NCI-H2196 treated with DMSO at 0.1 percent for 48 hours (cell line): ENCODE results near the gene SLC25A29.
"Not testable (repeated sequence)": the region's sequence is repeated elsewhere in the genome, so short reads cannot be mapped to it uniquely, and the experiment has no call there.

Experiments used
- DNase-seq: peaks from one replicate; lab custom pipeline; 2025; ENCODE audit not compliant: unreplicated experiment; lab: John Stamatoyannopoulos, UW

Gene SLC25A29

DNA sequence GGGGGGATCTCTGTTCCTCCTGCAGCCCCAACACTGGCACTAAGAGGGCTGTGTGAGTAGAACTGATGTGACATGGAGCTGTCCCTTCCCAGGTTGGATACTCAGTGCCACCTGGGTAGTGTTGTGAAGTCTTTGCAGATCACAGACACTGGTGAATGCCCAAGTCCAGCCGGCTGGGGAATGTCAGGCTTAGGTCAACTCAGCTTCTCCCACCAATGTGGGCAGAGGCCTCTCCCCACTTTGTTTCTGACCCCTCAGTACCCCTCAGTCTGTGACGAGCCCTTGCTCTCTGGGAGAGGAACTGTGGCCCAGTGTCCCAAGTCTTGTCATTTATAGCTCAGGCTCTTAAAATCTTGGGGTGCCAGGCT is 11.3 kb downstream of the SLC25A29 start:
- no peak for DNase-seq

GRCh38 chr14:100294213-100294962 is 11.9 kb downstream of the SLC25A29 start:
- DNase-seq: no peak

DNA sequence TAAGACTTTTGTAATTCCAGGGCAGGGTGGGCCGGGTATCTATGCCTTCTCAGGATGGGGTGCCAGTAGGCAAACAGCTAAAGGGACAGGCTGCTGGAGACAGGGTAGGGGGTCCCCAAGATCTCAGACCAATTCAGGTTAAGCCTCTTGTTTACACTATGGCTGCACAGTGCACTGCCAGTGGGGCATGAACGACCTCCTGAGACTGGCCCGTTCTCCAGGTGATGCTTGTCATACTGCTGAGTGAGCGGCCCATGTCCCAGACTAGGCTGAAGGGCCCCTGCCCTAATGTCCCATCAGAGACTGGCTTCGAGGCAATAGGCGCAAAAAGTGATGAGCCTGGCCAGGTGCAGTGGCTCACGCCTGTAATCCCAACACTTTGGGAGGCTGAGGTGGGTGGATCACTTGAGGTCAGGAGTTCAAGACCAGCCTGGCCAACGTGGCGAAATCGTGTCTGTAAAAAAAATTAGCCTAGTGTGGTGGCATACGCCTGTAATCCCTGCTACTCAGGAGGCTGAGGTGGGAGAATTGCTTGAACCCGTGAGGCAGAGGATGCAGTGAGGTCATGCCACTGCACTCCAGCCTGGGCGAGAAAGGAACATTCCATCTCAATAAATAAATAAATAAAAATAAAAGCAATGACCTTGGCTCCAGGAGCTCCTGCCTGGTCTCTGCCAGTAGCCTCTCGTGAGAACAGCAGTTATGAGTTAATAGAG is 12.6 kb downstream of the SLC25A29 start:
- no peak for DNase-seq

DNA sequence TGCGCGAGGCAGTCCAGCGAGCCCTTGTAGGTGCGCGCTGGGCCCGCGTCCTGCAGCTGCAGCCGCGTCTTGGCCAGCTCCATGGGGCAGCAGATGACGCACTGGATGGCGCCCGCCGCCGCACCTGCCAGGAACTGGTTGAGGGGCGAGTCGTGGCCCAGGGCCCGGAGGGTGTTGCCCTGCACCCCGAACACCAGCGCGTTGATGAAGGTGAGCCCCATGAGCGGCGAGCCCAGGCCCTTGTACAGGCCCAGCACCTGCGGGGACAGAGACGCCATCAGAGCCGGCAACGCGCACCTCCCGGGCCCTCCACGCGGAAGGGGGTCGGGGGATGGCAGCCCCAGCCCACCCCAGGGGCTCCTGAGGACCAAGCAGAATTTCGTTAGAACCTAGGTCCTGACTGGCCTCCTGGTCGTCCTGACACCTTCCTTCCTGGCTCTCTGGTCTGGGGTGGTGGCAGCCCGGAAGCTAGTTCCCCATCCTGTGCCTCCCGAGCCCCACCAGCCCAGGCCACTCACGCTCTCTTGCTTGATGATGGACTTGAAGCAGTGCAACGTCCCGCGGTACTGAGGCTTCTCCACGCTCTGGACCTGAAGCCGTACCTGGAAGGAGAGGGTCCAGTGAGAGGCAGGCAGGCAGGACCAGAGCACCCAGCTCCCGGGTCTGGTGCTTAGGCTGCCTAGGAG is 13.3 kb downstream of the SLC25A29 start:
- DNase-seq: no peak

DNA sequence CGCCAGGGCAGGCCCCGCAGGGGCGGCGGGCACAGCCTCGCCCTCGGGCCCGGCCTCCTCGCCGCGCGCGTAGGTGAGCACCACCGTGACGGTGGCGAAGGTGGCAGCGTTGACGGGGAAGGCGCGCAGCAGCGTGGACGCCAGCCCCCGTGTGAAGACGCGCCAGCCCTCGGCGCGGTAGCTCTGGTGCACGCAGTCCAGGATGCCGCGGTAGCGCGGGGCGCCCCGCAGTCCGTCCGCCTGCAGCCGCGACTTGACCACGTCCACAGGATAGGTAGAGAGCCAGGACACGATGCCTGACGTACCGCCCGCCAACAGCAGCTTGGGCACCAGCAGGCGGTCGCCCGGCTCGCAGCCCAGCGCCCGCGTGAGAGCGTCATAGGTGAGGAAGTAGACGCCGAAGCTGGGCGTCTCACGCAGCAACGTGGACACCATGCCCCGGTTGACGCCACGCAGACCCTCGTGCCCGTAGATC is 13.9 kb downstream of the SLC25A29 start:
- DNase-seq: no peak

- DNase-seq: no peak
Observed at GRCh38 chr14:100291305-100292075, 14.8 kb downstream of the SLC25A29 start.

GRCh38 chr14:100290607-100291304 is 15.5 kb downstream of the SLC25A29 start:
- DNase-seq: no peak

GRCh38 chr14:100289916-100290606 is 16.2 kb downstream of the SLC25A29 start:
- DNase-seq: no peak

GRCh38 chr14:100288382-100289185 is 17.7 kb downstream of the SLC25A29 start:
- DNase-seq: no peak

GRCh38 chr14:100287998-100288295 is 18.3 kb downstream of the SLC25A29 start:
- not testable (repeated sequence) for DNase-seq

- DNase-seq: no peak
Observed at GRCh38 chr14:100287202-100287997, 18.8 kb downstream of the SLC25A29 start.

GRCh38 chr14:100286484-100287191 is 19.6 kb downstream of the SLC25A29 start:
- no peak for DNase-seq

GRCh38 chr14:100285913-100286400 is 20.3 kb downstream of the SLC25A29 start:
- DNase-seq: no peak

DNA sequence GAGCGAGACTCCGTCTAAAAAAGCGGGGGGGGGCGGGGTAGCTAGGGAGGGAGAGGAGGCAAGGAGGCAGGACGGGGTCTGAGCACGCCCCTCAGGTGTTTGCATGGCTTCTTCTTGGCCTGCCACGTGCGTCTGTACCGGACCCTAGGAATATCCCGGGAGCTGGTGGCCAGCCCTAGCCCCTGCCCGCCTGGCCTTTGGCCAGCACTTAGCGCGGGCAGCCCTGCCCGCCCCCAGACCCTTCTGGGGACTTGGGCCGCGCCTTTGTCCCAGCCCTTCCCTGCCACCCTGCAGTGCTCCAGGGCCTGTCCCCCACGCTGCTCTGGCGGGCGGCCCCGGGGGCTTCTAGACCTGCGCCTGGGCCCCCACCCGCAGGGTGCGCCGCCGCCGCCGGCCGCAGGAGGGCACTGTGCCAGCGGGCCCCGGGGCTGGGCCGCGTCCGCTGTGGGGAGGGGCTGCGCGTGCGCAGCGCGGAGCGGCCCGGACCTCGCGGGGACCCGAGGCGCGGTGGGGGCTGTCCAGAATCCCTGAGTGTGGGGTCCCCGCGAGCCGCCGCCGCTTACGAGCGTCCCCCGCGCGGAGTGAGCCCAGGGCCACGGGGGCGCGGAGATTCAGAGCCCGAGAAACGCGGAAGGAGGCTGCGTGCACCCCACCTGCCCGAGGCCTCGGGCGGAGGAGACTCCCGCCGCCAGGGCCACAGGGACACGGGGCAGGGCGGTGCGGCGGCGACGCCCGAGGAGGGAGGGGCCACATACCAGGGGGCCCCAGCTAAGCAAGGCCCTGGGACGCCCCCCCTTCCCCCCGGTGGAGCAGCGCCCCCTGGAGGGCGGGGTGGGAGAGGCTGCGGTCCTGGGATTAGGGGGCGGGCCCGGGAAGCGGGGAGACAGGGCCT is 21.0 kb downstream of the SLC25A29 start:
- DNase-seq: no peak

GRCh38 chr14:100283984-100284881 is 22.0 kb downstream of the SLC25A29 start:
- no peak for DNase-seq

DNA sequence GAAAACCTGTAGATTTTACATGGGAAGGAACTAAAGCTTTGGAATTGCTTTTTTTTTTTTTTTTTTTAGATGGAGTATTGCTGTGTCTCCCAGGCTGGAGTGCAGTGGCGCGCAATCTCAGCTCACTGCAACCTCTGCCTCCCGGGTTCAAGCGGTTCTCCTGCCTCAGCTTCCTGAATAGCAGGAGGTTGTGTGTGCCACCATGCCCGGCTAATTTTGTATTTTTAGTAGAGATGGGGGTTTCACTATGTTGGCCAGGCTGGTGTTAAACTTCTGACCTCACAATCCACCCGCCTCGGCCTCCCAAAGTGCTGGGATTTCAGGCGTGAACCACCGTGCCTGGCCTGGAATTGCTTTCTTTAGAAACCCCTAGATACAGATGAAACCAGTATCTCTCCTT is 22.8 kb downstream of the SLC25A29 start:
- not testable (repeated sequence) for DNase-seq
